DND-41 (cell line): Measurements from ENCODE around the gene IQSEC1.

Experiments
- EZH2 ChIP-seq: IDR thresholded peaks from 3 replicates; pipeline ENCODE4 v1.6.1; 2012; ENCODE audit warnings: borderline replicate concordance, low read depth, mild to moderate bottlenecking, moderate library complexity, low read length, inconsistent platforms; ENCODE audit not compliant: severe bottlenecking
- TF ChIP-seq, protein P1 (sequence below): IDR thresholded peaks from 2 replicates; pipeline ENCODE4 v1.5.1; 2012; ENCODE audit warnings: borderline replicate concordance, low read length, moderate library complexity, mild to moderate bottlenecking; ENCODE audit not compliant: poor library complexity, severe bottlenecking; ENCODE audit errors: extremely low read depth

- TF ChIP-seq, protein P1, sequence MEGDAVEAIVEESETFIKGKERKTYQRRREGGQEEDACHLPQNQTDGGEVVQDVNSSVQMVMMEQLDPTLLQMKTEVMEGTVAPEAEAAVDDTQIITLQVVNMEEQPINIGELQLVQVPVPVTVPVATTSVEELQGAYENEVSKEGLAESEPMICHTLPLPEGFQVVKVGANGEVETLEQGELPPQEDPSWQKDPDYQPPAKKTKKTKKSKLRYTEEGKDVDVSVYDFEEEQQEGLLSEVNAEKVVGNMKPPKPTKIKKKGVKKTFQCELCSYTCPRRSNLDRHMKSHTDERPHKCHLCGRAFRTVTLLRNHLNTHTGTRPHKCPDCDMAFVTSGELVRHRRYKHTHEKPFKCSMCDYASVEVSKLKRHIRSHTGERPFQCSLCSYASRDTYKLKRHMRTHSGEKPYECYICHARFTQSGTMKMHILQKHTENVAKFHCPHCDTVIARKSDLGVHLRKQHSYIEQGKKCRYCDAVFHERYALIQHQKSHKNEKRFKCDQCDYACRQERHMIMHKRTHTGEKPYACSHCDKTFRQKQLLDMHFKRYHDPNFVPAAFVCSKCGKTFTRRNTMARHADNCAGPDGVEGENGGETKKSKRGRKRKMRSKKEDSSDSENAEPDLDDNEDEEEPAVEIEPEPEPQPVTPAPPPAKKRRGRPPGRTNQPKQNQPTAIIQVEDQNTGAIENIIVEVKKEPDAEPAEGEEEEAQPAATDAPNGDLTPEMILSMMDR, result no peak
- TF ChIP-seq EZH2, result no peak
These were observed 187.7 kb downstream of the IQSEC1 start for GRCh38 chr3:12885583-12885930.
